Subcutaneous abdominal adipose tissue (tissue), 5 donors: ENCODE data around the gene GSPT1.

Experiments used
- H3K27ac ChIP-seq: one replicate; pipeline ENCODE4 v1.7.0; 2013; ENCODE audit warnings: low read depth, mild to moderate bottlenecking, inconsistent platforms, low read length, moderate library complexity
- H3K27me3 ChIP-seq, 5 donors: one replicate each; pipeline ENCODE4 v1.7.0; 2013; ENCODE audit warnings: low read length in 5 of 5, inconsistent platforms in 1 of 5; ENCODE audit not compliant: control insufficient read depth in 5 of 5, insufficient read depth in 4 of 5
- H3K36me3 ChIP-seq, 5 donors: one replicate each; pipeline ENCODE4 v1.7.0; 2013; ENCODE audit warnings: low read length in 5 of 5; ENCODE audit not compliant: control insufficient read depth in 5 of 5, insufficient read depth in 5 of 5
- H3K4me1 ChIP-seq, 5 donors: one replicate each; pipeline ENCODE4 v1.7.0; 2013; ENCODE audit warnings: low read length in 5 of 5, mild to moderate bottlenecking in 3 of 5, moderate library complexity in 1 of 5; ENCODE audit not compliant: control insufficient read depth in 5 of 5, insufficient read depth in 5 of 5
- H3K4me3 ChIP-seq, 5 donors: one replicate each; pipeline ENCODE4 v1.7.0; 2013; ENCODE audit warnings: low read length in 5 of 5, low read depth in 1 of 5
- H3K9ac ChIP-seq, 5 donors: one replicate each; pipeline ENCODE4 v1.7.0; 2013; ENCODE audit warnings: low read length in 5 of 5, mild to moderate bottlenecking in 4 of 5, moderate library complexity in 3 of 5
- H3K9me3 ChIP-seq, 5 donors: one replicate each; pipeline ENCODE4 v1.7.0; 2013; ENCODE audit warnings: low read length in 5 of 5; ENCODE audit not compliant: control insufficient read depth in 5 of 5
- donor health status: healthy.
- donor health status: healthy.
- donor health status: healthy.
- donor health status: healthy.
- donor health status: healthy.

GSPT1 gene

GRCh38 chr16:11868412-11868980, 47.3 kb downstream of the GSPT1 start:
- H3K27ac ChIP-seq = no peak overlapping the region
- peaks cover 20 to 31% (median 25%) of the 10 kb centered on the region in 5 donors for H3K36me3 ChIP-seq
- peaks cover 0 to 5% (median 0%) of the 10 kb centered on the region in 5 donors for H3K4me1 ChIP-seq
- no peak overlapping the region for H3K9ac ChIP-seq
- H3K27me3 ChIP-seq = no peaks in the 10 kb centered on the region
- no peak overlapping the region for H3K4me3 ChIP-seq
- H3K9me3 ChIP-seq = no peaks in the 10 kb centered on the region

DNA sequence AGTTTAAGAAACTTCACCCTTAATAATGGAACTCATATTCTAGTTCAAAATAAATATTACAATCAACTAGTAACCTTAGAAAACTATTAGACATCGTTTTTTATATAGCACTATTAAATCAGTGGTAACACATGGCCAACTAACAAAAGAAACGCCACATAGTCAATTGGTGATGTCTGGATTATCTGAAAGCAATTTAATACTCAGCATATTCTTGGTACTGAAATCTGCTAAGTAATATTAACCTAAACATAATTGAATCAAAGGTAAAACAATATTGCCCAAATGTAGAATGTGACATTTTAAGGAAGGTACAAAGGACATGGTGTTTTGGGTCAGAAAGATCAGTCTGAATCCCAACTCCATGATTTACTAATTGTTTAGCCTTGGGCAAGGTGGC, 53.3 kb downstream of the GSPT1 start:
- no peaks in the 10 kb centered on the region for H3K9me3 ChIP-seq
- no peak overlapping the region for H3K4me3 ChIP-seq
- no peaks in the 10 kb centered on the region for H3K27me3 ChIP-seq
- peaks cover 0 to under 1% (median 0%) of the 10 kb centered on the region in 5 donors for H3K36me3 ChIP-seq
- H3K4me1 ChIP-seq = no peaks in the 10 kb centered on the region
- no peak overlapping the region for H3K9ac ChIP-seq
- no peak overlapping the region for H3K27ac ChIP-seq

DNA sequence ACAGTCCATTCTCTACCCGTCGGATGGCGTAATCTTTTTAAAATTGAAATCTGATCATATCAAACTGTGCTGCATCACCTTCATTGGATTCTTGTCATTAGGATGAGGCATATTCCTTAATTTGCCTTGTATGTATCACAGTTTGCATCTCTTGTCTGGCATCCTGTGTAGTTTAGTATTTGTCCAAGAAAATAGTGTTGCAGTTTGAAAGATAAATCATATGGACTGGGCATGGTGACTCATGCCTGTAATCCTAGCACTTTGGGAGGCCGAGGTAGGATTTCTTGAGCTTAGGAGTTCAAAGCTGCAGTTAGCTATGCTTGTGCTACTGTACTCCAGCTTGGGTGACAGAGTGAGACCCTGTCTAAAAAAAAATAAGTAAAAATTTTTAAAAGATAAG, 58.6 kb downstream of the GSPT1 start:
- Histone ChIP-seq H3K9ac (no peak overlapping the region), H3K4me3 (no peak overlapping the region), H3K27ac (no peak overlapping the region), H3K36me3 (peaks cover 0 to 4% (median 0%) of the 10 kb centered on the region in 5 donors), H3K4me1 (peaks cover 0 to 19% (median 7%) of the 10 kb centered on the region in 5 donors), H3K27me3 (no peaks in the 10 kb centered on the region), H3K9me3 (no peaks in the 10 kb centered on the region)

- Histone ChIP-seq H3K4me1 (peaks cover 0 to 35% (median 25%) of the 10 kb centered on the region in 5 donors), H3K36me3 (peaks cover 9 to 22% (median 19%) of the 10 kb centered on the region in 5 donors), H3K4me3 (peak overlapping the region; percentile 85 to 100 (median 97))
Observed at GRCh38 chr16:11852092-11852809, 63.5 kb downstream of the GSPT1 start.

GRCh38 chr16:11851294-11852091, 64.3 kb downstream of the GSPT1 start, which contains the start of gene RSL1D1:
RSL1D1 (minus strand) TSS chr16:11851542; CDS start chr16:11851512, 30 bp downstream.
- peaks cover 0 to 35% (median 25%) of the 10 kb centered on the region in 5 donors for H3K4me1 ChIP-seq
- peak within 1 kb of the TSS; percentile 91 for H3K27ac ChIP-seq
- peaks cover 14 to 29% (median 25%) of the 10 kb centered on the region in 5 donors for H3K36me3 ChIP-seq

More at GRCh38 chr16:11852092-11852809, 63.5 kb downstream of the GSPT1 start:
- no peaks in the 10 kb centered on the region for H3K9me3 ChIP-seq
- H3K9ac ChIP-seq = peak overlapping the region; percentile 81 to 98 (median 94)
- peak overlapping the region; percentile 91 for H3K27ac ChIP-seq
- no peaks in the 10 kb centered on the region for H3K27me3 ChIP-seq

GRCh38 chr16:11848842-11849241, 66.9 kb downstream of the GSPT1 start:
- H3K36me3 ChIP-seq = peaks cover 15 to 55% (median 49%) of the 10 kb centered on the region in 5 donors
- no peak overlapping the region for H3K9ac ChIP-seq
- H3K4me3 ChIP-seq = no peak overlapping the region
- H3K27ac ChIP-seq = no peak overlapping the region
- no peaks in the 10 kb centered on the region for H3K27me3 ChIP-seq
- no peaks in the 10 kb centered on the region for H3K9me3 ChIP-seq
- H3K4me1 ChIP-seq = peaks cover 0 to 39% (median 32%) of the 10 kb centered on the region in 5 donors

More at GRCh38 chr16:11851294-11852091, 64.3 kb downstream of the GSPT1 start, which contains the start of gene RSL1D1:
- Histone ChIP-seq H3K27me3 (no peaks in the 10 kb centered on the region), H3K9ac (peak within 1 kb of the TSS; percentile 81 to 98 (median 94)), H3K4me3 (peak within 1 kb of the TSS; percentile 85 to 100 (median 97)), H3K9me3 (no peaks in the 10 kb centered on the region)

DNA sequence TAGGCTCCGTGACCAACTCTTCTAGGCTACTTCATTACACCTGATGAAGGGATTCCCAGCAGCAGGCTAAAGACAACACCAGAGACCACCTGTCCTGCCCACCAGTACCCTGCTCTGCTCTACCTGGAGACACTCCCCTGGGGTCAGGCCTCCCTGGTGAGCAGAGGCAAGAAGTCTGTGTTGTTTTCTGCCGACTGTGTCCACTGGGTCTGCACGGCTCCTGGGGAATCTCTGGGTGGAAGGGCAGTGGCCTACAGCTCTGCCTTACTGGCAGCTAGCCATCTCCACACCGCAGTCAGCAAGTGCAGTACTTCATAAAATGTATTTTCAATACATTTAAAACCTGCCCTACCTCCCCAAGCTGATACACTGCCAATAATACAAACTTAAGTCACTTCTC, 71.3 kb downstream of the GSPT1 start:
- Histone ChIP-seq H3K27ac (no peak overlapping the region), H3K9ac (peak overlapping the region in 2 of 5 donors; percentile 26 to 29), H3K27me3 (no peaks in the 10 kb centered on the region), H3K9me3 (no peaks in the 10 kb centered on the region), H3K36me3 (peaks cover 29 to 94% (median 81%) of the 10 kb centered on the region in 5 donors), H3K4me3 (peak overlapping the region in 1 of 5 donors; percentile 22), H3K4me1 (peaks cover 0 to 16% (median 7%) of the 10 kb centered on the region in 5 donors)

- H3K27ac ChIP-seq = no peak overlapping the region
- peaks cover 0 to 15% (median 7%) of the 10 kb centered on the region in 5 donors for H3K4me1 ChIP-seq
- H3K9ac ChIP-seq = no peak overlapping the region
- no peak overlapping the region for H3K4me3 ChIP-seq
- H3K9me3 ChIP-seq = no peaks in the 10 kb centered on the region
- H3K36me3 ChIP-seq = peaks cover 30 to 94% (median 84%) of the 10 kb centered on the region in 5 donors
- no peaks in the 10 kb centered on the region for H3K27me3 ChIP-seq
Observed at GRCh38 chr16:11843861-11844260, 71.9 kb downstream of the GSPT1 start.

- Histone ChIP-seq H3K9ac (no peak overlapping the region), H3K36me3 (peaks cover 30 to 94% (median 84%) of the 10 kb centered on the region in 5 donors), H3K4me1 (peaks cover 0 to 12% (median 7%) of the 10 kb centered on the region in 5 donors), H3K4me3 (no peak overlapping the region), H3K9me3 (no peaks in the 10 kb centered on the region), H3K27me3 (no peaks in the 10 kb centered on the region), H3K27ac (no peak overlapping the region)
Observed at GRCh38 chr16:11843206-11843605, 72.5 kb downstream of the GSPT1 start.
